HG03108 (cell line): ENCODE results near the gene MYLK4.

Source experiments
- ATAC-seq: cut with Tn5 transposase; IDR thresholded peaks from one replicate; pipeline ENCODE4 v1.9.1; 2021; ENCODE audit warnings: moderate library complexity; ENCODE audit not compliant: unreplicated experiment

The MYLK4 gene

GRCh38 chr6:2750832-2751231, at the start of gene MYLK4:
MYLK4 (minus strand) TSS chr6:2750922; CDS start chr6:2749294, 1,628 bp downstream.
- no peak for ATAC-seq

DNA sequence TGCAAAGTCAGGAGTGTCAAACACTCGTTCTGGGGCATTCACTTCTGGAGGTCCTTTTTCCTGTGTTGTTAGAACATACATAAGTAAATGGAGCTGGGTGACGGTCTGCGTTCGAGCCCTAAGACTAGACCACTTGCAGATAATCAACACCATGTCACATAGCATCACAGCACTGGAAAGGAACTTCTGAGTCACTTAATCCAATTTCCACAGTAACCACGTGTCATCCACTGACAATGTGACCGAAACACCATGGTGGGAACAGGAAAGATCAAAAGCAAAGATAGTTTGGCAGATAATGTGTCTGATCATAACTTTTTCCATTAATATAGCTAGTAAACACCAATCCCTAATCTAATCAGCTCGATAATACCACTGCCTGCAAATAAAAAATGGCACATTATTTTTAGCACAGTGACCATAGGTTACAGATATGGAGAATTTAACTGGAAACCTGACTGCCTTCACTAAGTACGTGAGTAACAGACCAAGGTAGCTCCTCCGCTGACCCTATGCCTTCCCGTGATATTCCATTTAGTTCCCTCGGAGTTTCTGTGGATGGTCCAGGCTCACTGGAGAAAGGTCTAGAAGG, 49.3 kb upstream of the MYLK4 start:
- no peak for ATAC-seq

DNA sequence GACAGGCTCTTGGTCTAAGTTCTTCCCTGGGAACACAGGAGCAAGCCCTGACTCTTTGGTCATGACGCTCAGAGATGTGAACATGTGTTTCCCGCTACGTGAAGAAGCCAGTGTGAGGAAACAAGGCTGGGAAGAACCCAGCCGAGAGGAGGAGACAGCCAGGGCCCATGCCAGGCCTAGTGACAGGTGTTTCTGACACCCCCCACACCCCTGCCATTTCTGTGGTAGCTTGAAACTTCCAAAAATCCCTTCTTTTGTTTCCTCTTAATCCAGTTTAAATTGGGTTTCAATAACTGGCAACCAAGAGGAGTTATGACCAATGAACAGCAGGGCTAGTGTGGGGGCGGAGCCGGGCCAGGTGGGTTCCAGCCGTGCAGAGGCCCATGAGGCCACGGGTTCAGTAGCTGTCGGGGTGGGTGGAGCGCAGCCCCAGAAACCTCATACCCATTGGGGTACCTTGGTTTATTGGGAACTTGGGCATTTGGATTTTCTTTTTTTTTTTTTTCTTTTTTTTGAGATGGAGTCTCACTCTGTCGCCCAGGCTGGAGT, 47.9 kb upstream of the MYLK4 start:
- ATAC-seq: no peak

DNA sequence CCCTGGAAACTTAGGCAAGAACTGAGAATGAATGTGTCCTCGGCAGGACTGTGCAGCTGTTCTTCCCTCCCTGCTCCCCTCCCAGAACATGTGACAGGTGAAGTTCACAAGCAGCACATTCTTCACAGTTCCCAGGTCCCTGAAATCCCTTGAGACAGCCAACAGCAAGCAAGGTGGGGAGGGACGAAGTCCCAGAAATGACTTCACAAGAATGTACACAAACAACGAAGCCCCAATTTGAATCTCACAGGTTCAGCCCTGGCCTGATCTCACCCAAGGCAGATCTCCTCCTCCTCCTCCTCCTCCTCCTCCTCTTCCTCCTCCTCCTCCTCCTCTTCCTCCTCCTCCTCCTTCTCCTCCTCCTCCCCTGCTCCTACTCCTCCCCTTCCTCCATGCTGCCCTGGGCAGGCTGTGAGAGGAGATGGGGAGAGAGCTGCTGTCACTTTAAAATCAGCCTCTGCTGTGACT, 46.9 kb upstream of the MYLK4 start:
- no peak for ATAC-seq

DNA sequence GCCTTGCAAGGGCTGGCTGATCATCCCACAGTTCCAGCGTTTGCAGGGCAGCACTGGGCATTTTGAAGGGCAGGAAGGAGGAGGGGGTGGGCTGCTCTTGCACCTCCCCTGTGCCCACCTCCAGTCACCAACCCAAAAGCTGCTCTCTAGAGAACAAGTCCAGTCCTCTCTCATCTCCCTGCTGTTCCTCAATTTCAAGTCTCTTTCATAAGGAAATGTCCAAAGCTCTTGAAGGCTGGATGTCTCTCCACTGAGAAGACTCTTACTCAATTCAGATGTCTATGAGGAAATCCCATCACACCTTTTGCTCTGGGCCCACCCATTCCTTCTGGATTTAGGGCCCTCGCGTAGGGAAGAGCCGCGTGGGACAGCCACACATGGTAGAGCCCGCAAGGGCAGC, 46.1 kb upstream of the MYLK4 start:
- ATAC-seq: no peak

GRCh38 chr6:2795956-2796355, 45.2 kb upstream of the MYLK4 start:
- no peak for ATAC-seq

- ATAC-seq: no peak
Measured at GRCh38 chr6:2795162-2795561, 44.4 kb upstream of the MYLK4 start.

DNA sequence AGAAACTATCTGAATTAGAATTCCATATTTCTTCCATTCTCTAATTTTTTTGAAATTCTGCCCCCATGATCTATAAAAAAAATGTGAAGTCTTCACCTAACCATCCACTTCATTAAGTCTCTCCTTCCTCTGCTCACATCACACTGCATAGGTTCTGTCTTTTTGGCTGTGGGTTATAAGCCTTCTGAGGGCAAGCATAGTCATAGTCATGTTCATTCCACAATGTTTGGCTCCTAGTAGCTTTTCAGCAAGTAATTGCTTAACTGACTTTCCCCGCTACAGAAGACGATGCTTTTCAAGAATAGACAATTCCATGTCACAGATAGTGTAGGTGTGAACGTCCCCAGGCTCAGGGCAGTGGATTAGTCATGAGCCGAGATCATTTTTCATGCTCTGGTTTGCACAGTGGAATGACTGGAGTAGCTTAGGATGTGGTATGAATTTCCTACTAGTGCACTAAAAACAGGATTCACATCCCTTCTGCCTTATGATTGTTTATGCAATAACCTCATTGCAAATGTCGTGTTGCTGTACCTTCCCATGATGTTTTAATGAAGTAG, 43.5 kb upstream of the MYLK4 start:
- ATAC-seq: no peak

DNA sequence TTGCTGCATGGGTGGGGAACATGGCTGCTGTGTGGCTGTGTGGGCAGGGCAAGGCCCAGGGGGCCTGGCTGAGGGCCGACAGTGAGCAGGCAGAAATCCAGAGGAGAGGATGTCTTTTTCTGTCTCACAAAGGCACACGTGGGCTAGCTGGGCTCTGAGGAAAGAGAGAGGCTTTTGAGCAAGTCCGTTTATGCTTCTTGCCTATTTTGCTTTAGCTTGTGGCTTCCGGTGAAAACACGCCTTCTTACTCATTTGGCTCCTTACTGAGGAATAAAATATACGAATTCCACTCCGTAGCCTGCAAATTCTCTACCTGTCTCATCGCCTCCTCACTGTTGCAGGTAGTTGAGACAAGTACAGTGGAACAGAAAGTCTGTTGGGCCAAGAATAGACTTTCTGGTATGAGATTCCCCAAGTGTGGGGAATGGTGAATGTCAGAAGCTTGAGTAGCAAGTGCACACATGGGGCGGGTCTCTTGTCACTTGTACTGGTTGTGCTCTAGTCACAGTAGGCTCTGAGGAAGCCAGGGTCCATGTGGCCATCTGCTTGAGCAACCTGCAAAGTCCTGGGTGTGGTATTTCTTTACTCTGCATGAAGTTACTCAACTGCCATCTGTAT, 42.9 kb upstream of the MYLK4 start:
- ATAC-seq: no peak

GRCh38 chr6:2792330-2793110, 41.8 kb upstream of the MYLK4 start:
- ATAC-seq: no peak

- no peak for ATAC-seq
Measured at GRCh38 chr6:2791450-2791974, 40.8 kb upstream of the MYLK4 start.

DNA sequence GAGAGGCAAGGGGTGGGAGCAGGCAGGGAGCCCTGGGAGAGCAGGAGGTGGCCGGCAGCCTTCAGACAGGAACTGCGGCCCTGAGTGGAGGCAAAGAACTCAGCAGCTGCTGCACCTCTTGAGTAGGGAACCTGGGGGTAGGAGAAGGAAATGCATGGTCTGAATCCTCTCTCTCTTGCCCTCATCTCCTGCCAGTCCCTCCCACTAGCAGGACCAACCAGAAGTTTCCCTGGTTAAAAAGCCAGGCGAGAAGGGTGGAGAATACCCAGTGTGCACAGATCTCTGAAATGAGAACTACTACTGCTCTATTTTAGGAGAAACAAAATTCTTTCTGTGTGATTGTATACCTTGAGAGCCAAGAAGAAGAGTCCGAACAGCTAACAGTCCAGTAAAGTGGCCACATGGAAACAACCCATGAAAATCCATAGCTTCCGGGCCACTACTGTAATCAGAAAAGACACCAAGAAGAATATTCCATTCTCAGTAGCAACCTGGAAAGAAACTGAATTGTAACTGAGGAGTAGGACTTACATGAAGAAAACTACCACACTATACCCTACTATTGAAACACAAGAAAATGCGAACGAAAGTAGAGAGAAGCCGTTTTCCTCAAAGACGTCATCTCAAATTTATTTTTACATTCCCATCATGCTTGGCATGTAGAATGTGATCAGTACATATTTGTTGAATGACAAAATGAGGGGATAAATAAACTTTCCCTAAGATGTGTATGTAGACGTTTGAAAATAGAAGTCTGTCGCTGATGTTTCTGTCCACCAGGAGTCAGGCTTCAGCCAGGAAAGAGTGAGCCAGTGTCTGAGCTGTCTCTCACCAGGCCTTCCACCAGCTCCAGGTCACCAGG, 40.1 kb upstream of the MYLK4 start:
- no peak for ATAC-seq

GRCh38 chr6:2786269-2786668, 35.5 kb upstream of the MYLK4 start:
- no peak for ATAC-seq

DNA sequence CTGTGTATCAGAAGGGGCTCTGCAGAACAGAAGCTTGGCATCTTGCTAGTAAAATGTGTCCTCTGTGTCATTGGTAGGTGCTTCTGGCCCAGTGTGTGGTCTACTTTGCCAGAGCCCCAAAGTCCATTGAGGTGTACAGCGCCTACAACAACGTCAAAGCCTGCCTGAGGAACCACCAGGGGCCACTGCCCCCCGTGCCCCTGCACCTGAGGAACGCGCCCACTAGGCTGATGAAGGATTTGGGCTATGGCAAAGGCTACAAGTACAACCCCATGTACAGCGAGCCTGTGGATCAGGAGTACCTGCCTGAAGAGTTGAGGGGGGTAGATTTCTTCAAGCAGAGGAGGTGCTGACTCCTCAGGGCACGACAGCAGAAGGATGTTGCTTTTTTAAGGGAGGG, 34.2 kb upstream of the MYLK4 start:
- no peak for ATAC-seq

DNA sequence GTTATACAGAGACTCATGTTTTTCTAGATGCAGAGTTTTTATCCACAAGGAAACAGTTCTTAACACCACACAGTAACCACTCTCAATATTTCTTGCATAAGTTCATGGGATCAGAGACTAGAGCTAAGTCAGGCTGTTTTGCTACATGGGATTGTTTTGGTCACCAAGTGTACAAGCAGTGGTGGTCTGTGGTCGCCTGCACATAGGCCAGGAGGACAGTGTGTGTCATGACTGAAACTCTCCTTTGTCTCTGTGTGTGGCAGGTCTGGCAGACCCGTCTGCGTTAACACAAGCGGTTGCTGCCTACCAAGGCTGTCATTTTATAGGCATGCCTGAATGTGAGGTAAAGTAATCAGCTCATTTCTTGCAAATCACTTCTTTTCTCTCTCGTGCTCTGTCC, 33.3 kb upstream of the MYLK4 start:
- ATAC-seq: no peak

DNA sequence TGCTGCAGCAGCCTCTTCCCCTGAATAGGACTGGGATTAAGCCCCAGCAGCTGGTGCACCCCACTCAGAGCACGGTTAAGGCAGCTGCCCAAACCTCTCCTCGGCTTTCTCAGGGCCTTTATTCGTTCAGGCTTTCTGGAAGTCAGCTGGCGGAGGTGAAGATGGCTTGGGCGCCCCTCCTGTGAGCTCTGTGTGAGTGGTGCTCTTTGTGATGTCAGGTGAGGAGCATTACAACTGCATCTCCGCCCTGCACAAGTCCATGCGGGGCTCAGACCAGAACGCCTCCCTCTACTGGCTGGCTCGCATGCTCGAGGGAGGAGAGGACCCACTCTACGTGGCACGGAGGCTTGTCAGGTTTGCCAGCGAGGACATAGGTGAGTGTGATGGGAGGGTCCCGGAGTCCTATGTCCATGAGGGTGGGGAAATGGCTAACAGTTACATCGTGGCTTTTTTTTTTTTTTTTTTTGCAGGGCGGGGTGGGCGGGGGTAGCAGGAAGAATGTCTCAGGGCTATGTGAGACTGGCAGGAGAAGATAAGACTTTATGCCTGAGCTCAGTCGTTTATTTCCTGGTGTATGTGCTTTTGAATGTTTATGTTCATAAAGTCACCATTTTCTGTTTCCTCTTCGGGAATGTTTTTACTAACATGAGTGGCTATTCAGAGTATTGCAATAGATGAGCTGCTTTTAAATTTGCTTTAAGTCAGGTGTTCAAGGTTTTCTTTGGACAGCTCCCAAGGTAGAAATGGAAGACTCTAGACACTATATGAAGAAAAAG, 32.7 kb upstream of the MYLK4 start:
- no peak for ATAC-seq

- ATAC-seq: no peak
Measured at GRCh38 chr6:2782825-2783187, 32.1 kb upstream of the MYLK4 start.

- no peak for ATAC-seq
Measured at GRCh38 chr6:2782356-2782708, 31.6 kb upstream of the MYLK4 start.

GRCh38 chr6:2781685-2782355, 31.1 kb upstream of the MYLK4 start:
- no peak for ATAC-seq
